GM12892 (cell line): ENCODE results near the gene DDX50.

ENCODE experiments used
- POLR2A ChIP-seq: IDR thresholded peaks from 2 replicates; pipeline ENCODE4 v1.6.1; 2011; ENCODE audit warnings: low read depth, low read length, control low read depth
- POLR2AphosphoS5 ChIP-seq: IDR thresholded peaks from 2 replicates; pipeline ENCODE4 v1.6.1; 2011; ENCODE audit warnings: low read depth, low read length, control low read depth
- TAF1 ChIP-seq: IDR thresholded peaks from 2 replicates; pipeline ENCODE4 v1.6.1; 2011; ENCODE audit warnings: low read depth, mild to moderate bottlenecking, control low read depth, low read length, borderline replicate concordance

DNA sequence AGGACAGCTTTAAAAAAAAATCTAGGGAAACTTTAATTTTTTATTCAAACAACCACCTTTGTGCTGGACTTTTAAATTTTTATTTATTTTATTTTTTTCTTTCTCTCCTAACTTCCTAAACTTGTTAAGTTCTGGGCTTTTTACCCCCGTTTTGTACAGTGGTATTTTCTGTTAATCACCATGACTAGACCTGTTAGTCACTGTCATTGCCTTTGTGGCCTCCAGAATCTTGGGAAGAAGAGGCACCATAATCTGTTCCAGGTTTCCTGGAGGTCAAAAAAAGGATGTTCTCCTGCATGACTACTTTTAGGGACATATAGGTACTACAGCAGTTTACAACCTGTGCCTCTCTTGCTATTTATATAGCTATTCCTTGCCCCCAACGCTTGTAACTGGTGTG, 31.1 kb upstream of the DDX50 start:
- TF ChIP-seq POLR2A (no peak), POLR2AphosphoS5 (no peak), TAF1 (no peak)
